ENCODE results near the gene PVRIG.

- TF ChIP-seq EZH2 (IDR thresholded peaks at IDR 0.05; ENCODE audit: borderline replicate concordance, insufficient read depth, low read length, poor library complexity, severe bottlenecking), result no peak
- TF ChIP-seq CTCF (IDR thresholded peaks at IDR 0.05; ENCODE audit: poor library complexity, severe bottlenecking), result no peak
- TF ChIP-seq, protein P1, sequence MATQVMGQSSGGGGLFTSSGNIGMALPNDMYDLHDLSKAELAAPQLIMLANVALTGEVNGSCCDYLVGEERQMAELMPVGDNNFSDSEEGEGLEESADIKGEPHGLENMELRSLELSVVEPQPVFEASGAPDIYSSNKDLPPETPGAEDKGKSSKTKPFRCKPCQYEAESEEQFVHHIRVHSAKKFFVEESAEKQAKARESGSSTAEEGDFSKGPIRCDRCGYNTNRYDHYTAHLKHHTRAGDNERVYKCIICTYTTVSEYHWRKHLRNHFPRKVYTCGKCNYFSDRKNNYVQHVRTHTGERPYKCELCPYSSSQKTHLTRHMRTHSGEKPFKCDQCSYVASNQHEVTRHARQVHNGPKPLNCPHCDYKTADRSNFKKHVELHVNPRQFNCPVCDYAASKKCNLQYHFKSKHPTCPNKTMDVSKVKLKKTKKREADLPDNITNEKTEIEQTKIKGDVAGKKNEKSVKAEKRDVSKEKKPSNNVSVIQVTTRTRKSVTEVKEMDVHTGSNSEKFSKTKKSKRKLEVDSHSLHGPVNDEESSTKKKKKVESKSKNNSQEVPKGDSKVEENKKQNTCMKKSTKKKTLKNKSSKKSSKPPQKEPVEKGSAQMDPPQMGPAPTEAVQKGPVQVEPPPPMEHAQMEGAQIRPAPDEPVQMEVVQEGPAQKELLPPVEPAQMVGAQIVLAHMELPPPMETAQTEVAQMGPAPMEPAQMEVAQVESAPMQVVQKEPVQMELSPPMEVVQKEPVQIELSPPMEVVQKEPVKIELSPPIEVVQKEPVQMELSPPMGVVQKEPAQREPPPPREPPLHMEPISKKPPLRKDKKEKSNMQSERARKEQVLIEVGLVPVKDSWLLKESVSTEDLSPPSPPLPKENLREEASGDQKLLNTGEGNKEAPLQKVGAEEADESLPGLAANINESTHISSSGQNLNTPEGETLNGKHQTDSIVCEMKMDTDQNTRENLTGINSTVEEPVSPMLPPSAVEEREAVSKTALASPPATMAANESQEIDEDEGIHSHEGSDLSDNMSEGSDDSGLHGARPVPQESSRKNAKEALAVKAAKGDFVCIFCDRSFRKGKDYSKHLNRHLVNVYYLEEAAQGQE (IDR thresholded peaks at IDR 0.05; ENCODE audit: borderline replicate concordance), result no peak
- no peak for TF ChIP-seq POLR2AphosphoS5 (IDR thresholded peaks at IDR 0.05)
- TF ChIP-seq EP300 (conservative IDR thresholded peaks at IDR 0.05; ENCODE audit: poor library complexity, severe bottlenecking), result no peak
- no peak for TF ChIP-seq RAD21 (conservative IDR thresholded peaks at IDR 0.05)
- no peak for TF ChIP-seq TAF1 (IDR thresholded peaks at IDR 0.05; ENCODE audit: low read depth)
- TF ChIP-seq SMC3 (conservative IDR thresholded peaks at IDR 0.05; ENCODE audit: poor library complexity), result no peak
Measured at GRCh38 chr7:100215895-100216294, 3.9 kb upstream of the PVRIG start.

All from neural cell (in vitro differentiated cells).